Retina (tissue), 1 donor: ENCODE measurements around the gene STARD5.
A peak's percentile ranks its signal among the peaks of the same experiment; 100 is the strongest.

Experiments used
- DNase-seq: peaks from one replicate; pipeline ENCODE4 v3.0.0-alpha.2; 2016

Gene STARD5

GRCh38 chr15:81273200-81273599, 50.7 kb downstream of the STARD5 start:
- DNase-seq, result no peak

GRCh38 chr15:81271761-81272644, 51.9 kb downstream of the STARD5 start:
- DNase-seq, result no peak

- DNase-seq, result no peak
Measured at GRCh38 chr15:81270781-81271491, 53.0 kb downstream of the STARD5 start.

GRCh38 chr15:81270188-81270587, 53.8 kb downstream of the STARD5 start:
- DNase-seq, result no peak

GRCh38 chr15:81268881-81269601, 54.9 kb downstream of the STARD5 start:
- DNase-seq, result no peak

- DNase-seq, result no peak
Measured at GRCh38 chr15:81268340-81268739, 55.6 kb downstream of the STARD5 start.

- DNase-seq, result peak; percentile 87
Measured at GRCh38 chr15:81265944-81266775, 57.8 kb downstream of the STARD5 start.

- DNase-seq, result peak; percentile 17
Measured at GRCh38 chr15:81265256-81265943, 58.5 kb downstream of the STARD5 start.

GRCh38 chr15:81264072-81264857, 59.7 kb downstream of the STARD5 start:
- no peak for DNase-seq

- DNase-seq, result no peak
Measured at GRCh38 chr15:81263477-81263876, 60.5 kb downstream of the STARD5 start.

- no peak for DNase-seq
Measured at GRCh38 chr15:81261172-81261811, 62.6 kb downstream of the STARD5 start.

- DNase-seq, result no peak
Measured at GRCh38 chr15:81259760-81260298, 64.1 kb downstream of the STARD5 start.
